ENCODE results near the gene PLCXD3. TPM values are rescaled to one million over a fixed set of nuclear protein-coding genes. Genes with fewer than 3 reads are reported as not detected.

The PLCXD3 gene
- polyA plus RNA-seq, 1 donor (not counting 4 experiments of a cell fraction or from before 2014, with no cell fraction given) = not detected

GRCh38 chr5:41312066-41312465 is 198.3 kb downstream of the PLCXD3 start:
- H3K36me3 ChIP-seq (ENCODE audit: control insufficient read depth in 2 of 2, extremely low read depth in 1 of 2, insufficient read depth in 2 of 2, low read length in 2 of 2) = no peaks in the 10 kb centered on the region
- no peak for DNase-seq (ENCODE audit: low read depth, low spot score)
- no peak for FAIRE-seq
- no peak overlapping the region for H3K9ac ChIP-seq (ENCODE audit: control insufficient read depth, extremely low read depth, insufficient read depth, low read length)
- H3K9me1 ChIP-seq (ENCODE audit: control insufficient read depth, extremely low read depth, insufficient read depth, low read length) = no peaks in the 10 kb centered on the region
- dilution Hi-C loops (cut with MboI; ENCODE audit: extremely low pct_ligation_motif_present, low sequenced_read_pairs) = no loop called here
- no peak overlapping the region for H3K4me2 ChIP-seq (ENCODE audit: control insufficient read depth, extremely low read depth, insufficient read depth, low read depth, low read length)
- no peaks in the 10 kb centered on the region for H3K9me3 ChIP-seq (ENCODE audit: control insufficient read depth, low read depth, low read length)
- no peaks in the 10 kb centered on the region for H4K20me1 ChIP-seq (ENCODE audit: control insufficient read depth, extremely low read depth, insufficient read depth, low read length)
- no peaks in the 10 kb centered on the region for H3K27me3 ChIP-seq (ENCODE audit: control insufficient read depth, extremely low read depth, insufficient read depth, low read length)
- H3K27ac ChIP-seq (ENCODE audit: control insufficient read depth, insufficient read depth, low read length) = no peak overlapping the region
- H3K4me3 ChIP-seq (ENCODE audit: control insufficient read depth in 2 of 3, extremely low read depth in 1 of 3, insufficient read depth in 2 of 3, low read depth in 1 of 3, low read length in 3 of 3) = no peak overlapping the region
- no peaks in the 10 kb centered on the region for H3K79me2 ChIP-seq (ENCODE audit: control insufficient read depth, insufficient read depth, low read length)
- H2AFZ ChIP-seq (ENCODE audit: control insufficient read depth, low read length) = no peak overlapping the region
- H3K4me1 ChIP-seq (ENCODE audit: control insufficient read depth, extremely low read depth, insufficient read depth, low read length) = no peaks in the 10 kb centered on the region
- TF ChIP-seq CTCF (optimal IDR thresholded peaks at IDR 0.05 in 1 of 3, IDR thresholded peaks at IDR 0.05 in 1 of 3, conservative IDR thresholded peaks at IDR 0.05 in 1 of 3; ENCODE audit: extremely low read depth in 1 of 3, insufficient read depth in 2 of 3, low read length in 3 of 3) (no peak), EZH2 (IDR thresholded peaks at IDR 0.05; ENCODE audit: low read length) (no peak)

- Histone ChIP-seq H3K4me2 (ENCODE audit: control insufficient read depth, extremely low read depth, insufficient read depth, low read depth, low read length) (no peak overlapping the region), H3K9ac (ENCODE audit: control insufficient read depth, extremely low read depth, insufficient read depth, low read length) (no peak overlapping the region), H3K9me3 (ENCODE audit: control insufficient read depth, low read depth, low read length) (no peaks in the 10 kb centered on the region), H3K79me2 (ENCODE audit: control insufficient read depth, insufficient read depth, low read length) (no peaks in the 10 kb centered on the region), H3K4me3 (ENCODE audit: control insufficient read depth in 2 of 3, extremely low read depth in 1 of 3, insufficient read depth in 2 of 3, low read depth in 1 of 3, low read length in 3 of 3) (no peak overlapping the region), H4K20me1 (ENCODE audit: control insufficient read depth, extremely low read depth, insufficient read depth, low read length) (no peaks in the 10 kb centered on the region), H3K4me1 (ENCODE audit: control insufficient read depth, extremely low read depth, insufficient read depth, low read length) (no peaks in the 10 kb centered on the region), H3K36me3 (ENCODE audit: control insufficient read depth in 2 of 2, extremely low read depth in 1 of 2, insufficient read depth in 2 of 2, low read length in 2 of 2) (no peaks in the 10 kb centered on the region), H3K27me3 (ENCODE audit: control insufficient read depth, extremely low read depth, insufficient read depth, low read length) (no peaks in the 10 kb centered on the region), H3K27ac (ENCODE audit: control insufficient read depth, insufficient read depth, low read length) (no peak overlapping the region), H2AFZ (ENCODE audit: control insufficient read depth, low read length) (no peak overlapping the region), H3K9me1 (ENCODE audit: control insufficient read depth, extremely low read depth, insufficient read depth, low read length) (no peaks in the 10 kb centered on the region)
- DNase-seq (ENCODE audit: low read depth, low spot score) (no peak), FAIRE-seq (no peak)
- dilution Hi-C loops (cut with MboI; ENCODE audit: extremely low pct_ligation_motif_present, low sequenced_read_pairs) = no loop called here
- no peak for TF ChIP-seq CTCF (optimal IDR thresholded peaks at IDR 0.05 in 1 of 3, IDR thresholded peaks at IDR 0.05 in 1 of 3, conservative IDR thresholded peaks at IDR 0.05 in 1 of 3; ENCODE audit: extremely low read depth in 1 of 3, insufficient read depth in 2 of 3, low read length in 3 of 3)
- TF ChIP-seq EZH2 (IDR thresholded peaks at IDR 0.05; ENCODE audit: low read length) = no peak
Measured at GRCh38 chr5:41309275-41309674, 201.1 kb downstream of the PLCXD3 start.
